Activated T-helper 1 cell treated with anti-CD3 and anti-CD28 coated beads, Interleukin-12 subunit alpha, Interleukin-12 subunit beta, Interleukin-2, Interleukin-4 antibody, amounts not matched to agents 30 ng/mL and 10 ng/mL and 1 ng/mL, durations not matched to agents 14 hours and 24 hours and 36 hours (primary cell): ENCODE results near the gene GRN. TPM values are rescaled to one million over a fixed set of nuclear protein-coding genes. Genes with fewer than 3 reads are reported as not detected.

Source experiments
- DNase-seq: peaks from one replicate; pipeline ENCODE4 v3.0.0; 2021; ENCODE audit warnings: low spot score
- H3K27ac Mint-ChIP-seq: one replicate; pipeline ENCODE4 v1.8.0; 2021; ENCODE audit warnings: mild to moderate bottlenecking, mixed read lengths
- H3K27me3 Mint-ChIP-seq: one replicate; pipeline ENCODE4 v1.8.0; 2022; ENCODE audit warnings: mild to moderate bottlenecking, moderate library complexity, mixed read lengths; ENCODE audit not compliant: insufficient read depth
- H3K36me3 Mint-ChIP-seq: one replicate; pipeline ENCODE4 v1.8.0; 2021; ENCODE audit warnings: low read depth, mixed read lengths
- H3K4me1 Mint-ChIP-seq: one replicate; pipeline ENCODE4 v1.8.0; 2021; ENCODE audit warnings: low read depth, mixed read lengths
- H3K4me3 Mint-ChIP-seq: one replicate; pipeline ENCODE4 v1.8.0; 2021; ENCODE audit warnings: mild to moderate bottlenecking, moderate library complexity, mixed read lengths
- H3K9me3 Mint-ChIP-seq: one replicate; pipeline ENCODE4 v1.8.0; 2021; ENCODE audit warnings: mixed read lengths
- intact Hi-C: fragments of 100-400 bp; cut with micrococcal nuclease; formaldehyde crosslinking; loops from one replicate; pipeline ENCODE4 v1.15.1; 2024
- total RNA-seq: library from RNA; stranded (reverse); gene quantifications from 2 replicates; pipeline ENCODE4 v1.2.3, GENCODE V29; 2022

GRN gene
- total RNA-seq, 1 donor from 2014 or later = 42.9 TPM

GRCh38 chr17:44400226-44400847, 55.2 kb downstream of the GRN start:
- Mint-ChIP-seq H3K27ac (no peak overlapping the region), H3K4me3 (no peak overlapping the region), H3K36me3 (peaks cover 37% of the 10 kb centered on the region), H3K4me1 (peaks cover 8% of the 10 kb centered on the region), H3K27me3 (no peaks in the 10 kb centered on the region), H3K9me3 (no peaks in the 10 kb centered on the region)
- no peak for DNase-seq
- intact Hi-C loops = loop anchor here (1.0 kb wide), 1 partner anchor 123 kb away; no protein-coding TSS in a partner anchor

Other genes starting within 250 kb of the GRN start
- 20.6 and 22.8 TPM in 2 replicates for gene HDAC5, start 221.7 kb upstream of the GRN start, total RNA-seq
- 23.0 and 23.1 TPM in 2 replicates for gene HROB, start 203.4 kb upstream of the GRN start, total RNA-seq
- 0.31 and 0.42 TPM in 2 replicates for gene ASB16, start 174.6 kb upstream of the GRN start, total RNA-seq
- 17.3 and 18.7 TPM in 2 replicates for gene TMUB2, start 158.3 kb upstream of the GRN start, total RNA-seq
- gene ATXN7L3, start 145.4 kb upstream of the GRN start, total RNA-seq = 125 and 126 TPM in 2 replicates
- 201 and 215 TPM in 2 replicates for gene UBTF, start 125.6 kb upstream of the GRN start, total RNA-seq
- not detected in 2 replicates for gene SLC4A1, start 77.2 kb upstream of the GRN start, total RNA-seq
- 0.13 and 0.22 TPM in 2 replicates for gene RUNDC3A, start 36.7 kb upstream of the GRN start, total RNA-seq
- 169 and 180 TPM in 2 replicates for gene SLC25A39, start 20.5 kb upstream of the GRN start, total RNA-seq
- gene FAM171A2, start 18.6 kb downstream of the GRN start, total RNA-seq = 0.10 and 0.29 TPM in 2 replicates
- 0.44 and 0.71 TPM in 2 replicates for gene ITGA2B, start 44.3 kb downstream of the GRN start, total RNA-seq
- gene GPATCH8, start 158.1 kb downstream of the GRN start, total RNA-seq = 50.4 and 51.1 TPM in 2 replicates
- not detected in 2 replicates for gene FZD2, start 212.2 kb downstream of the GRN start, total RNA-seq